Ishikawa (cell line): ENCODE data around the gene FURIN.

Experiments used
- CREB1 ChIP-seq: IDR thresholded peaks from 2 replicates; pipeline ENCODE4 v1.6.1; 2012; ENCODE audit warnings: low read depth
- EGR1 ChIP-seq: IDR thresholded peaks from 2 replicates; pipeline ENCODE4 v1.6.1; 2012
- EP300 ChIP-seq: IDR thresholded peaks from 2 replicates; pipeline ENCODE4 v1.6.1; 2012; ENCODE audit warnings: borderline replicate concordance
- FOXM1 ChIP-seq: IDR thresholded peaks from 2 replicates; pipeline ENCODE4 v1.6.1; 2012; ENCODE audit warnings: low read depth, borderline replicate concordance
- RAD21 ChIP-seq: IDR thresholded peaks from 2 replicates; pipeline ENCODE4 v1.6.1; 2012; ENCODE audit warnings: low read depth
- TAF1 ChIP-seq: IDR thresholded peaks from 2 replicates; pipeline ENCODE4 v1.6.1; 2012; ENCODE audit warnings: low read depth, mild to moderate bottlenecking
- TCF12 ChIP-seq: IDR thresholded peaks from 2 replicates; pipeline ENCODE4 v1.6.1; 2012; ENCODE audit warnings: low read depth
- TF ChIP-seq, protein P1 (sequence below): IDR thresholded peaks from 2 replicates; pipeline ENCODE4 v1.6.1; 2012; ENCODE audit warnings: low read depth, mild to moderate bottlenecking
- TF ChIP-seq, protein P2 (sequence below): IDR thresholded peaks from 2 replicates; pipeline ENCODE4 v1.6.1; 2012

DNA sequence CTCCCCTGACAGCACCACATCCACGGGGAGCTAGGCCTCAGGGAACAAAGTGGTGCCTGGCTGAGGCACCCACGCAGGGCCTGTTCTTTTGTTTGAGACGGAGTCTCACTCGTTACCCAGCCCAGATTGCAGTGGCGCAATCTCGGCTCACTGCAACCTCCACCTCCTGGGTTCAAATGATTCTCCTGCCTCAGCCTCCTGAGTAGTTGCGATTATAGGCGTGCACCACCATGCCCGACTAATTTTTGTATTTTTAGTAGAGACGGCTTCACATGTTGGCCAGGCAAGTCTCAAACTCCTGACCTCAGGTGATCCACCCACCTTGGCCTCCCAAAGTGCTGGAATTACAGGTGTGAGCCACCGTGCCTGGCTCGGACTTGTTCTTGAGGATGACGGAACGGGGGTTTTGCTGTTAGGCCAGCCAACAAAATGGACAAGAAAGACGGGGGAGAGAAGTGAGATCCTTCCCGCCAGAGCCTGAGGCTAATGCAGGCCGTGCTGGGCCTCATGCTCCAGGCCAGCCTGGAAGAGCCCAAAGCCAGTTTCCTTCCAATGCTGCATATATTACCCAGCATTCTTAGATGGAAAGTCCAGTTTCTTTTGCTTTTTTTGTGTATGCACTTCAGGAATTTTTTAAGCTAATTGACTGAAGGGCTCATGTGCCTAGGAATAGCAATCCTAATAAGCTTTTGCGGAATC lies 28.1 kb upstream of the FURIN start:
- TF ChIP-seq CREB1 (no peak), TAF1 (no peak), RAD21 (no peak), EGR1 (no peak), EP300 (no peak), FOXM1 (no peak), TCF12 (no peak)
- TF ChIP-seq, protein P1, sequence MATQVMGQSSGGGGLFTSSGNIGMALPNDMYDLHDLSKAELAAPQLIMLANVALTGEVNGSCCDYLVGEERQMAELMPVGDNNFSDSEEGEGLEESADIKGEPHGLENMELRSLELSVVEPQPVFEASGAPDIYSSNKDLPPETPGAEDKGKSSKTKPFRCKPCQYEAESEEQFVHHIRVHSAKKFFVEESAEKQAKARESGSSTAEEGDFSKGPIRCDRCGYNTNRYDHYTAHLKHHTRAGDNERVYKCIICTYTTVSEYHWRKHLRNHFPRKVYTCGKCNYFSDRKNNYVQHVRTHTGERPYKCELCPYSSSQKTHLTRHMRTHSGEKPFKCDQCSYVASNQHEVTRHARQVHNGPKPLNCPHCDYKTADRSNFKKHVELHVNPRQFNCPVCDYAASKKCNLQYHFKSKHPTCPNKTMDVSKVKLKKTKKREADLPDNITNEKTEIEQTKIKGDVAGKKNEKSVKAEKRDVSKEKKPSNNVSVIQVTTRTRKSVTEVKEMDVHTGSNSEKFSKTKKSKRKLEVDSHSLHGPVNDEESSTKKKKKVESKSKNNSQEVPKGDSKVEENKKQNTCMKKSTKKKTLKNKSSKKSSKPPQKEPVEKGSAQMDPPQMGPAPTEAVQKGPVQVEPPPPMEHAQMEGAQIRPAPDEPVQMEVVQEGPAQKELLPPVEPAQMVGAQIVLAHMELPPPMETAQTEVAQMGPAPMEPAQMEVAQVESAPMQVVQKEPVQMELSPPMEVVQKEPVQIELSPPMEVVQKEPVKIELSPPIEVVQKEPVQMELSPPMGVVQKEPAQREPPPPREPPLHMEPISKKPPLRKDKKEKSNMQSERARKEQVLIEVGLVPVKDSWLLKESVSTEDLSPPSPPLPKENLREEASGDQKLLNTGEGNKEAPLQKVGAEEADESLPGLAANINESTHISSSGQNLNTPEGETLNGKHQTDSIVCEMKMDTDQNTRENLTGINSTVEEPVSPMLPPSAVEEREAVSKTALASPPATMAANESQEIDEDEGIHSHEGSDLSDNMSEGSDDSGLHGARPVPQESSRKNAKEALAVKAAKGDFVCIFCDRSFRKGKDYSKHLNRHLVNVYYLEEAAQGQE = no peak
- TF ChIP-seq, protein P2, sequence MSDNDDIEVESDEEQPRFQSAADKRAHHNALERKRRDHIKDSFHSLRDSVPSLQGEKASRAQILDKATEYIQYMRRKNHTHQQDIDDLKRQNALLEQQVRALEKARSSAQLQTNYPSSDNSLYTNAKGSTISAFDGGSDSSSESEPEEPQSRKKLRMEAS = no peak
